Liver (tissue), 9 donors: Measurements from ENCODE around the gene DDX21. TPM values are rescaled to one million over a fixed set of nuclear protein-coding genes. Genes with fewer than 3 reads are reported as not detected.

Source experiments
- DNase-seq: peaks from one replicate; pipeline ENCODE4 v3.0.0-alpha.2; 2017; ENCODE audit warnings: low spot score
- H3K27ac ChIP-seq, 2 donors: one replicate each; pipeline ENCODE4 v1.7.0; 2013; ENCODE audit warnings: inconsistent platforms in 2 of 2, low read length in 2 of 2, control low read depth in 1 of 2, low read depth in 1 of 2, mild to moderate bottlenecking in 1 of 2
- H3K27me3 ChIP-seq, 4 donors: one replicate each; pipeline versions ENCODE4 v1.6.1 to v1.7.0; 2013; ENCODE audit warnings: low read length in 3 of 4, inconsistent platforms in 1 of 4, mild to moderate bottlenecking in 1 of 4, moderate library complexity in 1 of 4; ENCODE audit not compliant: control insufficient read depth in 4 of 4, insufficient read depth in 4 of 4
- H3K36me3 ChIP-seq, 4 donors: one replicate each; pipeline versions ENCODE4 v1.6.1 to v1.7.0; 2013; ENCODE audit warnings: low read length in 3 of 4, mild to moderate bottlenecking in 3 of 4, low read depth in 1 of 4, moderate library complexity in 1 of 4; ENCODE audit not compliant: control insufficient read depth in 4 of 4, insufficient read depth in 3 of 4
- H3K4me1 ChIP-seq, 4 donors: one replicate each; pipeline versions ENCODE4 v1.6.1 to v1.7.0; 2013; ENCODE audit warnings: low read length in 3 of 4, mild to moderate bottlenecking in 3 of 4, moderate library complexity in 1 of 4; ENCODE audit not compliant: control insufficient read depth in 4 of 4, insufficient read depth in 4 of 4
- H3K4me3 ChIP-seq, 3 donors: one replicate each; pipeline versions ENCODE4 v1.6.1 to v1.7.0; 2013; ENCODE audit warnings: low read length in 3 of 3, control low read depth in 1 of 3, low read depth in 1 of 3, mild to moderate bottlenecking in 1 of 3
- H3K9ac ChIP-seq, 2 donors: one replicate each; pipeline ENCODE4 v1.7.0; 2013; ENCODE audit warnings: low read length in 2 of 2, mild to moderate bottlenecking in 2 of 2, moderate library complexity in 2 of 2, control low read depth in 1 of 2, low read depth in 1 of 2
- H3K9me3 ChIP-seq, 4 donors: one replicate each; pipeline versions ENCODE4 v1.6.1 to v1.7.0; 2013; ENCODE audit warnings: low read length in 3 of 4; ENCODE audit not compliant: control insufficient read depth in 4 of 4
- ATF3 ChIP-seq: IDR thresholded peaks from 2 replicates; pipeline ENCODE4 v1.6.1; 2016; ENCODE audit warnings: antibody characterized with exemption
- CTCF ChIP-seq: fragments of 150-350 bp; IDR thresholded peaks from 2 replicates; pipeline ENCODE4 v1.5.1; 2017; ENCODE audit warnings: improper control_type of control experiment, low read depth, low read length; ENCODE audit not compliant: missing input control
- EGR1 ChIP-seq, 2 donors: IDR thresholded peaks; 2 replicates each; pipeline ENCODE4 v1.6.1; 2016 to 2018; ENCODE audit warnings: antibody characterized with exemption in 2 of 2, low read depth in 2 of 2
- FOXA1 ChIP-seq: IDR thresholded peaks from 2 replicates; pipeline ENCODE4 v1.6.1; 2016; ENCODE audit warnings: antibody characterized with exemption
- FOXA2 ChIP-seq: IDR thresholded peaks from 2 replicates; pipeline ENCODE4 v1.6.1; 2016; ENCODE audit warnings: antibody characterized with exemption
- GABPA ChIP-seq, 2 donors: IDR thresholded peaks in 1 of 2; conservative IDR thresholded peaks in 1 of 2; 2 replicates each; pipeline ENCODE4 v1.6.1; 2016; ENCODE audit warnings: antibody characterized with exemption in 2 of 2, mild to moderate bottlenecking in 1 of 2, moderate library complexity in 1 of 2
- HNF4A ChIP-seq, 2 donors: conservative IDR thresholded peaks; 2 replicates each; pipeline ENCODE4 v1.6.1; 2016; ENCODE audit warnings: antibody characterized with exemption in 2 of 2, mild to moderate bottlenecking in 2 of 2
- JUND ChIP-seq, 2 donors: IDR thresholded peaks; 2 replicates each; pipeline ENCODE4 v1.6.1; 2016; ENCODE audit warnings: antibody characterized with exemption in 2 of 2
- MAX ChIP-seq: IDR thresholded peaks from 2 replicates; pipeline ENCODE4 v1.6.1; 2016; ENCODE audit warnings: antibody characterized with exemption
- NR2F2 ChIP-seq: IDR thresholded peaks from 2 replicates; pipeline ENCODE4 v1.6.1; 2016; ENCODE audit warnings: antibody characterized with exemption
- RAD21 ChIP-seq, 2 donors: IDR thresholded peaks; 2 replicates each; pipeline ENCODE4 v1.6.1; 2016; ENCODE audit warnings: antibody characterized with exemption in 2 of 2, mild to moderate bottlenecking in 2 of 2
- RXRA ChIP-seq, 2 donors: IDR thresholded peaks; 2 replicates each; pipeline ENCODE4 v1.6.1; 2017 to 2018; ENCODE audit warnings: antibody characterized with exemption in 2 of 2, mild to moderate bottlenecking in 1 of 2
- SP1 ChIP-seq: IDR thresholded peaks from 2 replicates; pipeline ENCODE4 v1.6.1; 2018; ENCODE audit warnings: antibody characterized with exemption, mild to moderate bottlenecking
- TAF1 ChIP-seq: conservative IDR thresholded peaks from 2 replicates; pipeline ENCODE4 v1.6.1; 2016; ENCODE audit warnings: antibody characterized with exemption, mild to moderate bottlenecking
- YY1 ChIP-seq: IDR thresholded peaks from 2 replicates; pipeline ENCODE4 v1.6.1; 2016; ENCODE audit warnings: antibody characterized with exemption, mild to moderate bottlenecking
- ZBTB33 ChIP-seq: IDR thresholded peaks from 2 replicates; pipeline ENCODE4 v1.6.1; 2016; ENCODE audit warnings: antibody characterized with exemption
- WGBS: extraction: QIAGEN DNeasy Blood & Tissue Kit; methylation state at CpG from one replicate; pipeline ENCODE4 v1.1.7; 2013; 5-methylcytosine and 5-hydroxymethylcytosine counted together
- polyA plus RNA-seq, 2 donors: library from polyadenylated mRNA; stranded (reverse) in 1 of 2; unstranded in 1 of 2; fragments of 200-250 nt in 1 of 2; fragments of >200 nt in 1 of 2; fragmentation: Nextera tagmentation in 1 of 2; extraction: Ambion mirVana in 1 of 2; gene quantifications; one replicate each; pipeline versions ENCODE4 v1.2.1 to v1.2.3, GENCODE V29; 2013 to 2015
- total RNA-seq, 2 donors: library from RNA; depleted of rRNA; stranded (reverse); fragments of >200 nt; gene quantifications; one replicate each; pipeline ENCODE4 v1.2.3, GENCODE V29; 2014
- donor health status: healthy.
- donor health status: healthy.
- donor health status: healthy.
- donor health status: healthy.
- donor health status: healthy.

The DDX21 gene
- total and polyA plus RNA-seq, 4 donors, result 13.9 to 38.4 (median 26.2) TPM

- TF ChIP-seq TAF1, result no peak
- no peak for TF ChIP-seq GABPA (IDR thresholded peaks at IDR 0.05 in 1 of 2, conservative IDR thresholded peaks at IDR 0.05 in 1 of 2)
- no peak for TF ChIP-seq CTCF
- no peak for TF ChIP-seq HNF4A (conservative IDR thresholded peaks at IDR 0.05)
- TF ChIP-seq RXRA (IDR thresholded peaks at IDR 0.05), result no peak
- TF ChIP-seq RAD21 (IDR thresholded peaks at IDR 0.05), result no peak
- no peak for TF ChIP-seq ZBTB33
- no peak for TF ChIP-seq NR2F2
- no peak for TF ChIP-seq FOXA1
- Histone ChIP-seq H3K9me3 (no peaks in the 10 kb centered on the region), H3K27me3 (no peaks in the 10 kb centered on the region), H3K9ac (peak overlapping the region; percentile 60 to 84), H3K27ac (peak overlapping the region; percentile 69 to 70), H3K36me3 (peaks cover 0 to 9% (median 5%) of the 10 kb centered on the region in 4 donors), H3K4me3 (peak overlapping the region; percentile 86 to 96 (median 91)), H3K4me1 (peaks cover 0 to 19% (median 12%) of the 10 kb centered on the region in 4 donors)
- DNase-seq, result no peak
- WGBS, result 24% methylated on average over 22 of the region's 22 CpGs
These were observed 33.5 kb downstream of the DDX21 start for GRCh38 chr10:68989317-68989990.

GRCh38 chr10:68992636-68993440, 36.9 kb downstream of the DDX21 start:
- 84% methylated on average over 2 of the region's 2 CpGs for WGBS
- no peak overlapping the region for H3K4me3 ChIP-seq
- H3K4me1 ChIP-seq, result peaks cover 0 to 19% (median 12%) of the 10 kb centered on the region in 4 donors
- H3K27me3 ChIP-seq, result no peaks in the 10 kb centered on the region
- peaks cover 0 to 1% (median 0%) of the 10 kb centered on the region in 4 donors for H3K36me3 ChIP-seq
- H3K9ac ChIP-seq, result no peak overlapping the region
- TF ChIP-seq HNF4A (conservative IDR thresholded peaks at IDR 0.05) (no peak), FOXA2 (no peak), NR2F2 (no peak), RAD21 (IDR thresholded peaks at IDR 0.05) (no peak), GABPA (IDR thresholded peaks at IDR 0.05 in 1 of 2, conservative IDR thresholded peaks at IDR 0.05 in 1 of 2) (no peak), EGR1 (IDR thresholded peaks at IDR 0.05; ENCODE audit: low read depth in 2 of 2) (no peak), FOXA1 (no peak), TAF1 (no peak), MAX (no peak), JUND (IDR thresholded peaks at IDR 0.05) (no peak), SP1 (no peak), ZBTB33 (no peak), YY1 (no peak), ATF3 (no peak)
- no peaks in the 10 kb centered on the region for H3K9me3 ChIP-seq
- DNase-seq, result no peak
- H3K27ac ChIP-seq, result no peak overlapping the region
